WTC11 (cell line): ENCODE measurements around the gene CCNT1. TPM values are rescaled to one million over a fixed set of nuclear protein-coding genes. Genes with fewer than 3 reads are reported as not detected.
"Not testable (repeated sequence)": the region's sequence is repeated elsewhere in the genome, so short reads cannot be mapped to it uniquely, and the experiment has no call there.

ENCODE experiments used
- ATAC-seq: fragments of 200-7000 bp; cut with Tn5 transposase; 2 replicates; pipeline ENCODE4 v1.10.0; 2021; ENCODE audit warnings: mild to moderate bottlenecking, moderate library complexity
- CTCF ChIA-PET: fragments of 300-600 bp; sonication (Branson Sonifier 250); formaldehyde crosslinking; loops from one replicate; lab custom pipeline; 2021; ENCODE audit warnings: antibody characterized with exemption; lab: Charles Lee
- POLR2A ChIA-PET: fragments of 350-600 bp; sonication (Branson Sonifier 250); formaldehyde crosslinking; loops from one replicate; lab custom pipeline; 2021; ENCODE audit warnings: antibody characterized with exemption; lab: Charles Lee
- DNase-seq: peaks from one replicate; pipeline ENCODE4 v3.0.0; 2021; ENCODE audit warnings: low spot score
- H3K27ac Mint-ChIP-seq: 2 replicates; pipeline ENCODE4 v1.8.0; 2021; ENCODE audit warnings: mixed read lengths
- H3K27me3 Mint-ChIP-seq: 2 replicates; pipeline ENCODE4 v1.8.0; 2021; ENCODE audit warnings: low read depth, mild to moderate bottlenecking, moderate library complexity, mixed read lengths
- H3K36me3 Mint-ChIP-seq: 2 replicates; pipeline ENCODE4 v1.8.0; 2021; ENCODE audit warnings: mixed read lengths
- H3K4me1 Mint-ChIP-seq: 2 replicates; pipeline ENCODE4 v1.8.0; 2022; ENCODE audit warnings: mixed read lengths
- H3K4me3 Mint-ChIP-seq: 2 replicates; pipeline ENCODE4 v1.8.0; 2021; ENCODE audit warnings: mild to moderate bottlenecking, moderate library complexity, mixed read lengths
- H3K9me3 Mint-ChIP-seq: 2 replicates; pipeline ENCODE4 v1.8.0; 2021; ENCODE audit warnings: mixed read lengths
- AFF4 ChIP-seq: sonication (generic); formaldehyde crosslinking; IDR thresholded peaks from 2 replicates; pipeline ENCODE4 v1.8.1; 2023; ENCODE audit warnings: mild to moderate bottlenecking, missing genetic modification reagents, borderline replicate concordance
- ATF2 ChIP-seq: sonication (generic); formaldehyde crosslinking; IDR thresholded peaks from 2 replicates; pipeline ENCODE4 v1.8.1; 2022; ENCODE audit warnings: low read depth, missing genetic modification reagents, borderline replicate concordance
- FOXK1 ChIP-seq: sonication (generic); formaldehyde crosslinking; IDR thresholded peaks from 2 replicates; pipeline ENCODE4 v1.8.0; 2022; ENCODE audit warnings: mild to moderate bottlenecking, moderate library complexity, missing genetic modification reagents
- FOXP1 ChIP-seq: sonication (generic); formaldehyde crosslinking; IDR thresholded peaks from 2 replicates; pipeline ENCODE4 v1.8.0; 2022; ENCODE audit warnings: missing genetic modification reagents, mild to moderate bottlenecking, moderate library complexity, borderline replicate concordance
- KAT7 ChIP-seq: sonication (generic); formaldehyde crosslinking; IDR thresholded peaks from 2 replicates; pipeline ENCODE4 v1.8.1; 2023; ENCODE audit warnings: missing genetic modification reagents, mild to moderate bottlenecking, borderline replicate concordance
- SP1 ChIP-seq: sonication (generic); formaldehyde crosslinking; conservative IDR thresholded peaks from 2 replicates; pipeline ENCODE4 v1.8.1; 2022; ENCODE audit warnings: missing genetic modification reagents
- STAT6 ChIP-seq: sonication (generic); formaldehyde crosslinking; conservative IDR thresholded peaks from 2 replicates; pipeline ENCODE4 v1.8.1; 2023; ENCODE audit warnings: mild to moderate bottlenecking, low read depth, missing genetic modification reagents, moderate library complexity
- ZNF232 ChIP-seq: sonication (generic); formaldehyde crosslinking; IDR thresholded peaks from 2 replicates; pipeline ENCODE4 v1.8.0; 2022; ENCODE audit warnings: mild to moderate bottlenecking, missing genetic modification reagents
- total RNA-seq: library from RNA; stranded (reverse); gene quantifications from 3 replicates; pipeline ENCODE4 v1.2.3, GENCODE V29; 2021

CCNT1 gene
- total RNA-seq, 1 experiment from 2014 or later, result 42.0 TPM

- CTCF ChIA-PET, result interaction anchor here (0.6 kb wide), 1 partner anchor 11 kb away, joined by 3 read pairs; no protein-coding TSS in a partner anchor
- no peaks in the 10 kb centered on the region for H3K36me3 Mint-ChIP-seq
- H3K27me3 Mint-ChIP-seq, result no peaks in the 10 kb centered on the region; the same call in 1 of the 2 replicates
- POLR2A ChIA-PET, result no interaction called here
- H3K27ac Mint-ChIP-seq, result no peak overlapping the region
- no peak for ATAC-seq
- H3K9me3 Mint-ChIP-seq, result peaks cover 6% of the 10 kb centered on the region
- TF ChIP-seq FOXP1 (no peak), KAT7 (CRISPR knock-in tag) (no peak), ZNF232 (CRISPR knock-in tag) (no peak), STAT6 (CRISPR knock-in tag) (no peak), FOXK1 (CRISPR knock-in tag) (no peak), SP1 (CRISPR knock-in tag) (no peak), AFF4 (CRISPR knock-in tag) (no peak), ATF2 (CRISPR knock-in tag) (no peak)
- H3K4me3 Mint-ChIP-seq, result no peak overlapping the region
- DNase-seq, result no peak
- H3K4me1 Mint-ChIP-seq, result 0 out of 2 replicates have a peak, but pooled peaks cover 2% of the 10 kb centered on the region
Observed at GRCh38 chr12:48728807-48729206, 12.3 kb upstream of the CCNT1 start.

- H3K27ac Mint-ChIP-seq, H3K4me1 Mint-ChIP-seq, DNase-seq, CTCF ChIA-PET, ATAC-seq, H3K4me3 Mint-ChIP-seq, POLR2A ChIA-PET: not testable (repeated sequence)
- H3K36me3 Mint-ChIP-seq, result peaks cover 11% of the 10 kb centered on the region
- peaks cover 13% of the 10 kb centered on the region; the same call in 1 of the 2 replicates for H3K27me3 Mint-ChIP-seq
- peaks cover 41% of the 10 kb centered on the region for H3K9me3 Mint-ChIP-seq
Observed at GRCh38 chr12:48720737-48721136, 4.2 kb upstream of the CCNT1 start.

- H3K4me1 Mint-ChIP-seq, ATAC-seq, H3K27ac Mint-ChIP-seq, POLR2A ChIA-PET, CTCF ChIA-PET, DNase-seq, H3K4me3 Mint-ChIP-seq: not testable (repeated sequence)
- Mint-ChIP-seq H3K36me3 (peaks cover 11% of the 10 kb centered on the region), H3K27me3 (peaks cover 13% of the 10 kb centered on the region; the same call in 1 of the 2 replicates), H3K9me3 (peaks cover 38% of the 10 kb centered on the region)
Observed at GRCh38 chr12:48720171-48720570, 3.7 kb upstream of the CCNT1 start.

GRCh38 chr12:48719002-48719401 is 2.5 kb upstream of the CCNT1 start:
- POLR2A ChIA-PET, CTCF ChIA-PET: not testable (repeated sequence)

More at GRCh38 chr12:48719002-48719401, 2.5 kb upstream of the CCNT1 start:
- ATAC-seq, H3K27ac Mint-ChIP-seq, DNase-seq, H3K4me3 Mint-ChIP-seq: not testable (repeated sequence)
- peaks cover 20% of the 10 kb centered on the region for H3K36me3 Mint-ChIP-seq
- peaks cover 38% of the 10 kb centered on the region for H3K9me3 Mint-ChIP-seq
- peaks cover 12% of the 10 kb centered on the region for H3K4me1 Mint-ChIP-seq
- H3K27me3 Mint-ChIP-seq, result peaks cover 13% of the 10 kb centered on the region; the same call in 1 of the 2 replicates
